Measurements from ENCODE around the gene SLC2A14.

- TF ChIP-seq GATA2 (IDR thresholded peaks at IDR 0.05; ENCODE audit: low read depth, low read length): no peak
- TF ChIP-seq GATA3 (IDR thresholded peaks at IDR 0.05; ENCODE audit: low read depth, low read length): no peak
Observed at GRCh38 chr12:7868391-7868790, 4.3 kb downstream of the SLC2A14 start.

Measured in SH-SY5Y (cell line).